IPS-NIHi7 (cell line): ENCODE results near the gene MFSD6.
"Not testable (repeated sequence)": the region's sequence is repeated elsewhere in the genome, so short reads cannot be mapped to it uniquely, and the experiment has no call there.

Experiments used
- DNase-seq: peaks from one replicate; pipeline ENCODE4 v3.0.0; 2012; ENCODE audit warnings: mixed read lengths; ENCODE audit errors: extremely low spot score

MFSD6 gene

DNA sequence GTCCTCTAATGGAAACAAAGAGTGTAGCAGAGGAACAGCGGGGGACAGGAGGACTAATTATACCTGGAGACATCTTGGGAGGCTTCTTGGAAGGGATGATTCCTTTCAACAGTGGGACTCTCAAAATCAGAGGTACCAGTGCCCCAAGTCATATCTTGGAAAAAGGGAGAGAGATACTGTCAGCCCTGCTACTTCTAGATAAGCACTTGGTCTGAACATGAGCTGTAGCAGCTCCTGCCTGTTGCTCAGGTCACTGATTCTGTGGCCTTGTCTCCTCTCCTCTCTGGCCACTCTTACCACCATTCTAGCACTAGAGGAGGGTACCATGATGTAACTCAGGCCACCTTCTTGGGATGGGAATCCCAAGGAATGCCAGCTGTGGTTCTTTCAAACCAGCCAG, 54.5 kb downstream of the MFSD6 start:
- DNase-seq, result no peak

DNA sequence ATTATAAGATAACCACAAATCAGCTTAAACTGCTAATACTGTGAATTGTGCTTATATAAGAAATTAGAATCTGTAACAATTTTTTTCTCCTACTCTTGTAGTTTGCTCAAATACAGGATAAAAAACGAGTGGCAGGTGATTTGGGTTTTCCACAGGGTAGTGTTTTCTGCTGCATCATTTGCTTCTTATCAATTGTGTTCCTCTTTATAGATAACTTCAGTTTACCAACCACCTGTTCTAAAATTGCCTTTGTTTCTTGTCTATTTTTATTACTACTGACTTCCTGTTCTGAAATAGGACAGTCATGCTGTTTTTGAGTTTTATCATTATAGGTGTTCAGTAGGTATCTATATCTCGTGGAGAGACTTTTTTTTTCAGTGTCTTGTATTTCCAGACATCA, 56.9 kb downstream of the MFSD6 start:
- no peak for DNase-seq

DNA sequence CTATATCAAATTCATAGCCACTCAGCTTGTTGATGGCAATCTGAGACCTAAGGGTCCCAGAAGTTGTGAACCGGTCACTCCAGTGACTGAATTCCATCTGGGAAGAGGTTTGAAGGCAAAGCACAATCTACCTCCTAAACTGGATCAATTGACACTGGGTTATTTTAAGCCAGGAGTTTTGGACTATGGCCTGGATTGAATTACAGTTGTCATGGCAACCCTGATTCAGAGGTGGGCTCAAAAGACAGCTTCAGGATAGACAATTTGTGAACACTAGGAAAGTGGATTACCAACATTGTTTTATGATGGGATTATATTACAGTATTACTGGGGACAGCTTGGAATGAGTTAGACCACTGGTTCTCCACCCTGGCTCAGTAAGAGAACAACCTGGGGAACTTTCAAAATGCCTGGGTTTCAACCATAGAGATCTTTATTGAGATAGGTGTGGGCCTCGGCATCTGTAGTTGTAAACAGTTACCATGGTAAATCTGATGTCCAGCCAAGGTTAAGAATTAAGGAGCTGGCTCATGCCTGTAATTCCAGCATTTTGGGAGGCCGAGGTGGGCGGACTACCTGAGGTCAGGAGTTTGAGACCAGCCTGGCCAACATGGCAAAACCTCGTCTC, 58.8 kb downstream of the MFSD6 start:
- no peak for DNase-seq

DNA sequence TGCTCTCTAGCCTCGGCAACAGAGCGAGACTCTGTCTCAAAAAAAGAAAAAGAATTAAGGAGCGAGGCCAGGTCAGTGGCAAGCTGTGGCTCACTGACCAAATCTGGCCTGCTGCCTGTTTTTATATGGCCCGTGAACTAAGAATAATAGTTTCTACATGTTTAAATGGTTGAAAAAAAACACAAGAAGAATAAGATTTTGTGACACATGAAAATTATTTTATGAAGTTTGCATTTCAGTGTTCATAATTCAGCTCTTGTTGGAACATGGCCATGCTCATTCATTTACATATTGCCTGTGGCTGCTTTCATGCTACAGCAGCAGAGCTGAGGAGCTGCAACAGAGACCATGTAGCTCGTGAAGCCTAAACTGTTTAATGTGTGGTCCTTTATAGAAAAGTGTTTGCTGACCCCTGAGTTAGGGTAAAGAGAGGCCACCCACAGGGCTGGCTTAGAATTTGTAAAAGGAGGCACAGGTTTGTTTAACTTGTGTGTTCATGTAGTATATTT, 59.5 kb downstream of the MFSD6 start:
- no peak for DNase-seq

DNA sequence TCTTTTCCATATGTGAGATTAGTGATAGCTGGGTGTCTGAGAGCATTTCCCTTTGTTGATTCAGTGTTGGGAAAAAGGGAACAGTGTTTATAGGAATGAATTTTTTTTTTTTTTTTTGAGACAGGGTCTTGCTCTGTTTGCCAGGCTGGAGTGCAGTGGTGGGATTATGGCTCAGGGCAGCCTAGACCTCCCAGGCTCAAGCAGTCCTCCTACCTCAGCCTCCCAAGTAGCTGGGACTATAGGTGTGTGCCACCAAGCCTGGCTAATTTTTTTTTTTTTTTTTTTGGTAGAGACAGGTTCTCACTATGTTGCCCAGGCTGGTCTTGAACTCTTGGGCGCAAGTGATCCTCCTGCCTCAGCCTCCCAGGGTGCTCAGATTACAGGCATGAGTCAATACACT, 60.2 kb downstream of the MFSD6 start:
- not testable (repeated sequence) for DNase-seq

DNA sequence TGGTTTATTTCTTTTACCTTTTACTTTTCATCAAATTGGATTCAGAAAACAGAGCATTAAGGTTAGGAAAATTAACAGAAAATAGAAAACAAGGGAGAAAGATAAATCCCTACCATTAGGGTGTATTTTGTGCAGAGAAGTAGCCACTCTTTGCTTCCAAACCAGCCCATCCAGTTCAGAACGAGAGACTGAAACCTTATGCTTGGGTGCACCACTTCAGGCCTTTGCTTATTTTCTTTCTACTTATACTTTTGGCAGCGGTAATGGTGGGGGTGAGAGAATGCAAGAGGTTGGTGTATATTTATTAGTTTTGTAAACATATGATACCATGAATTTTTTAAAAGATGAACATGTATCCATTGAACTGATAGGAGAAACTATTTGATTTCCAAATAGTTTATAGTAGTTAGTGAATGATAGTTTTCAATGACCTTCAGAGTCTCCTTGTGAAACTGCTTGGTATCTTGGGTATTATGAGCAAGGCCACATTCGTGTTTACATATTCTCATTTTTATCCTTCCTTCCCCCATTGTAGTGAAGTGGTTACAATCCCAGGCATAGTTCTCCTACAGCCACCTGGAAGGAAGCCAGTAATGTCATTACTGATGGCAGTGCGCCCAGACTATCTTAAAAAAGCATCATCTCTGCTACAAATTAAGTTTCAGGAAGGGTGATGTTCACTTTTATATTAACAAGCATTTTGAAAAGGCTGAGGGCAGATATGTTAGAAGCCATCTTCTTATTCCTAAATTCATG, 60.8 kb downstream of the MFSD6 start:
- no peak for DNase-seq

DNA sequence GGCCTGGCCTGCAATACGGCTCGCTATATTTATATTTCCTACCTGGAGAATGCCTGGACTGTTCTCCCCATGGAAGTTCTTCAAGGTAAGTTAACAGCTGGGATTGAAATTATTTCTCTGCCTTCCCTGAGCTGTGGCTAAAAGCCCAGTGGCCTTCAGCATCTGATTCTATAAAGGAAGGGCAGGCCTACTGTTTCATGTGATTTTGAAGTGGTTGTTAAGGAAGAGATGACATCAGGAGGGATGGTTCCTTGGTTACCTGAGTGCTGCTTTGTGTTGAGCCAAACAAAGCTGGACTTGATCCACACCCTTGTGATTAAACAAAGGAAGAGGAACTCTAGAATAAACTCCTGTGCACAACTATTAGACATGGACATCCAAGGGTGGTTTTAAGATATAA, 61.6 kb downstream of the MFSD6 start:
- DNase-seq, result no peak

DNA sequence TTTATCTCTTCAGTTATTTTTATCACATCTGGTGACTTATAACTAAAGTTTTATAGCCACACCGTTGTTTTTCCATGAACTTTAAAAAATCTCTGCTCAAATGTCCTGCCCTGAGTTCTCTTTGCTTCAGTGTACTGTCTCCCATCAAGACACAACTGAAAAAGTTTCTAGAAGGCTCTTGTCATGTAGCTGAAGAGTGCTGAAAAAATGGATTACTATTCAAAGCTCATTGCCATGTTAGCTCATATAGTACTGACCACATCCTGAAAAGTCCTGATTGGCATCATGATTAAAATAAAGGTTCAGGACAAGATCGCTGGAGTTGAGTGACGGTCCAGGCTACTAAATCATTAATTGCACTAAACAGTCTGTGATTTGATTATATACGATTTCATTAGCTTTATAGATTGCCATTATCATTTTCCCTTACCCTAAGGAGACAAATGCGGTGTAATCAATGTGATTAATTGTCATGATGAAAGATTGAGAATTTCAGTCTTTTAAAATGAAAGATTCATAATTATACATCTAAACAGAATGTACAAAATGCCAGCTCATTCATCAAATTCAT, 62.2 kb downstream of the MFSD6 start:
- no peak for DNase-seq

DNA sequence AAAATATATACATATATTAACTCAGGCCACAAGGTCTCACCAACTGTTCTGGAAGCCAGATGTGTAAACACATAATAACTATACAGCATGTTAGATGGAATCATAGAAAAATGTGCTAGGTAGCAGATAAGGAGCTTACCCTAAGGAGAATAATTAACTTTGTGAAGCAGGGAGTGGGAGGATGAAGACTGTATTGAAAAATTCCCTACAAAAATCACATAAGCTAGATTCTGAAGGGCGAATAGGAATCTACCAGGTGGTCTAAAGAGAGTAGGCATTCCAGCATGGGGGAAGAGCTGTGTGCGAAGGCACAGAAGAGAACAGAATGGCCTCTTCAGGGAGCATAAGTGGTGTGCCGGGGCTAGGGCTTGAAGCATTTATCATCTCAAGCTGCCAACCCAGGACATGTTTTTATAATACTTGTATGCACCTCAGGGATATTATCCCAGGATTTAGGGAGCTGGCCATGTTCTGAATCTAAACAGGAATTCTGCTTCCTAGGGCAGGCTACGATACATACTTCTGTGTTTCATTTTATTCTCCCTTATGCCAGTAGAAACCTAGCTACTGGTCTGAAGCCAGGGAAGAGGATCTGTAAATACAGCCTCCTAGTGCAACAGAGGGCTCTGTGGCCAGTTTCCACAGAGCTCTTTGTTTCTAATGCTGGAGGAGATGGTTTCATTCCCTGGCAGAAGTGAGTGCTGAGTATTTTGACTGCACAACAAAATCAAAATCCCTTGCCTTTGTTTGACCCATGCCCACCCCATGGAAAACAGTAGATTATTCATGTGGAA, 69.7 kb downstream of the MFSD6 start:
- DNase-seq, result no peak

DNA sequence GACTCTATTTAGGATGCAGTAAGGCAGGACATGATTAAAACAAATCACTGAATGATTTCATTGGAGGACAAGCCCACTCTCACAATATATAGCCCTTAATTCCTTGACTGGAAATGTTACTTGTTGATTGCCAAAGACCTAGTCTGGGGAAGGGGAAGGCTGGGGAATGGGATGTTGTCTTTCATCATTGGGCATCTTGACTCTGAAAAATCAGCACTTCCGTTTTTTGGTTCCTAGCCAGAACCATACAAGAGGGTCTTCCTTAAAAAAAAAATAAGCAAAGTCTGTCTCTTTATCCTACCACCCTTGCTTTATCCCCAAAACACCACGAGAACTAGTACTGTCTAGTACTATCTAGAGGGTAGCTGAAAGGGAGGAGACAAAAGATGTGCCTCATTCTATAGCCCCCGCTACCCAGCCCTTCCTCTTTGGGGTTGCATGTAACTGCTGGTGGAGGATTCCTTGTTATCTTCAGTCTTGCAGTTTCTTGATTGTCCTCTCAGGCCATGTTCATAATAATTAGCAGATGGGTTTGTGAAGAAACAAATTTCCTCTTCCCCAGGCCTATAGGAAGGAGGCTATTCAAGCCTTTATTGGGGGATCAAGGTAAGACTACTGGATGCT, 70.5 kb downstream of the MFSD6 start:
- DNase-seq, result no peak

DNA sequence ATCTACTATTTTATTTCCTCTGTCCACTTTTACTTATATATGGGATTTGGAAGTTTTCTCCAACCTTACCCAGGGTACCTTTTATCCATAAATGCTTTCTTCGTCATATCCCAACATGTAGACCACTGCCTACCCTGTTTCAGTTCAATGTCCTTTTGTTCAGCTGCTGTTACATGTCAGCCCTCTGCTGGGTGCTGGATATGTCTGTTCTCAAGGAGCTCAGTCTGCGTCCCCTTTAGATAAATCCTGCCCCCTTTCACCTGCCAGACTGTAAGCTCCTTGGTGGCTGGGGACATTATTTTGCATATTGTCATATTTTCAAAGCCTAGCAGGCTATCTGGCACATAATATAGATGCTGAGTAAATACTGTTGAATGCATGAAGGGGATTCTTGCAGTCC, 73.2 kb downstream of the MFSD6 start:
- DNase-seq, result no peak

DNA sequence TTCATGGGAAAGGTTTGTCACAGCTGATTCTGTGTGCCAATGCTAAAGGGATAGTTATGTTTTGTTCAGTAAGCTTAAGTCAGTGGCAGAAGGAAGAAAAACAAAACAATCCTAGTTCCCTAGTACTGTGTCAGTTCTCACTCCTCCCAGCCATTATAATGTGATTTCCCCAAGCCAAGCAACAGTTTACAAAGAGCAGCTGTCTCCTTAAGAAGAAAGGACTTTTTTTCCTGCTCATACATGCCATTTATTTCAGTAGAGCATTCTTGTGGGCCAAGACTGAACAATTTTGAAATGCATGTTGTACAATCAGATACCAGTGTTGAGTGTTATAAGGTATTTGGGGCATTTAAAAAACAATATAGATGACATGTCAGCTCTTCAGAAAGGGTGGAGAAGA, 74.3 kb downstream of the MFSD6 start:
- no peak for DNase-seq

DNA sequence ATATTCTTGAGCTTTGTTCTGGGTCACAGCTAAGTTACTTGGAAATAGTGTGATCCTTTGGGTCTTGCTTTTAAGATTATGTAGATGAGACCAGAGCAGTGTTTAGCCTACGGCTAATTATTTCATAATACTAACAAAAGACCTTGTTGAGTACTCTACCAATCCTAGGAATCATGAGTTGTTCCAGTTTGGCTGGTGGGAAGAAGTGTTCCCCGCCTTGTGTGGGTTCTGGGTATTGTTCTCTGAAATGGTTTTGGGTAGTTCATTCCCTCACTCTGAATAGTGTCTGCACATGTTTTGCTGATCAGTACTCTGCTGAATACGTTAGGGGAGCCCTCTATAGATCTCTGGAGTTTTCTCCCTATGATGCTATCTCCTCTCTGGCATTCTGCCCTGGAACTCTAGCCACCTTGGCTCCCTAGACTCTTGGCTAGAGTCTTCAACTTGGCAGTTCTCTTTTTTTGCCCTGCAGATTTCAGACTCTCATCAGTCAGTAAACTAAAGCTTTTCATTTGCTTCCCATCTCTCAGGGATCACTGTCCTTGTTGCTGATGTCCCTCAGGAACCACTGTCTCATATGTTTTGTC, 78.0 kb downstream of the MFSD6 start:
- no peak for DNase-seq

DNA sequence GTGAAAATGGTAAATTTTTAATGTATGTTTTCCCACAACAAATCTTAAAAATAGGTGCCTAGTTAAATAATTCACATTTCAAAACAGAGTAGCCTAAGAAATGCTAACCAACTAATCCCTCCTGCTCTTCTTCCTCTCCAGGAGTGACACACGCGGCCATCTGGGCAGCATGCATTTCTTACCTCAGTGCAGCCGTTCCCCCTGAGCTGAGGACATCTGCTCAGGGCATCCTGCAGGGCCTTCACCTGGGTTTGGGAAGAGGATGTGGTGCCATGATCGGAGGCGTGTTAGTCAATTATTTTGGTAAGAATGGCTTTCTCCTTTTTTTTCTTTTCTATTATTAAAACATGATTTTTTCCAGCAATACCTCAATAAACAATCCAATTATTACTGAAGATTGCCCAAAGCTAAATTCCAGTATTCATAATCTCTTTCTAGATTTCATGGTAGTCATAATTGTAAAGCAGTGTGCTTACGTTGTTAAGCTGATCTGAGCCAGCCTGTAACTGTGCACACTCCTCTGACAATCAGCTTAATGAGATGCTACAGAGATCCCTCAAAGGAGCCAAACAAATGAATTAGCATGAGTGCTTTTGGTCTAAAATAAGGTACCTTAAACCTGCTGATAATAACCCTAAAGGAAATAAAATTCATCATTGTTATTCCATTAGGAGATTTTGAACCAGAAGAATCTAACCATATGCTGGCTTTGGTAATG, 80.5 kb downstream of the MFSD6 start:
- DNase-seq, result no peak

DNA sequence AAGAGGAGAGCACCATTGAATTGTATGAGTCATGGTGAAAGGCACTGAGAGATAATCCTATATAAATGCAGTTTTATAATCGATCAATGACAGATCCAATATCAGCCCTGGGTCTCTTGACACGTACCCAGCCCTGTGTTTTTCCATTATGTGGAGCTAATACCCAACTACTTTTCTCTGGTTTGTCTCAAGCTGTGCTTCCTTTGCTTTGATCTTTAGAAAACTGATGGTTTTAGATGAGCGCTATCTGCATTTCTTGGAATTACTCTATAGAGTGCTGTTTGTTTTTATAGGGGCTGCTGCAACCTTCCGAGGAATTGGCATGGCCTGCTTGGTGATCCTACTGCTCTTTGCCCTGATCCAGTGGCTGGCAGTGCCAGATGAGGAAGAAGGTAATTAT, 81.3 kb downstream of the MFSD6 start:
- DNase-seq, result no peak

DNA sequence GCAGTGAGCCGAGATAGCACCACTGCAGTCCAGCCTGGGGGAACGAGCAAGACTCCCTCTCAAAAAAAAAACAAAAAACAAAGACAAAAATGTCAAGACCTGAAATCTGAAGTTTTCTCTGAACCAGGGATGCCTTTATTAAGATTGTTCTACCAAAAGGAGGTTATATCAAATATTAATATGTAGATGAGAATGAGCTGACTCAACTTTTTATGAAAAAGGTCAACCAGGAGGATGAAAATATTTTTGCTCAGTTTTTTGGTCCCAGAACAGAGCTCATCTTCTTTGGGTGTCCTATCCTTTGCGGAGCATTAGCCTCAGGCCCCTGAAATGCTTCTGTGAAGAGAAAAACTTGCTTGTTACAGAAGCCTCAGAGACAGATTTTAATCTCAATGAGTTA, 82.3 kb downstream of the MFSD6 start:
- DNase-seq, result no peak

DNA sequence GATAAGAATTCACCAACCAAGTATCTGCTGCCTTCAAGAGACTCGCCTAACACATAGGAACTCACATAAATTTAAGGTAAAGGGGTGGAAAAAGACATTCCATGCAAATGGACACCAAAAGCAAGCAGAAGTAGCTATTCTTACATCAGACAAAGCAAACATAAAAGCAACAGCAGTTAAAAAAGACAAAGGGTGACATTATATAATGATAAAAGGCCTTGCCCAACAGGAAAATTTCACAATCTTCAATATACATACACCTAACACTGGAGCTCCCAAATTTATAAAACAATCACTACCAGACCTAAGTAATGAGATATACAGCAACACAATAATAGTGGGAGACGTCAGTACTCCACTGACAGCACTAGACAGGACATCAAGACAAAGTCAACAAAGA, 84.9 kb downstream of the MFSD6 start:
- DNase-seq, result no peak

DNA sequence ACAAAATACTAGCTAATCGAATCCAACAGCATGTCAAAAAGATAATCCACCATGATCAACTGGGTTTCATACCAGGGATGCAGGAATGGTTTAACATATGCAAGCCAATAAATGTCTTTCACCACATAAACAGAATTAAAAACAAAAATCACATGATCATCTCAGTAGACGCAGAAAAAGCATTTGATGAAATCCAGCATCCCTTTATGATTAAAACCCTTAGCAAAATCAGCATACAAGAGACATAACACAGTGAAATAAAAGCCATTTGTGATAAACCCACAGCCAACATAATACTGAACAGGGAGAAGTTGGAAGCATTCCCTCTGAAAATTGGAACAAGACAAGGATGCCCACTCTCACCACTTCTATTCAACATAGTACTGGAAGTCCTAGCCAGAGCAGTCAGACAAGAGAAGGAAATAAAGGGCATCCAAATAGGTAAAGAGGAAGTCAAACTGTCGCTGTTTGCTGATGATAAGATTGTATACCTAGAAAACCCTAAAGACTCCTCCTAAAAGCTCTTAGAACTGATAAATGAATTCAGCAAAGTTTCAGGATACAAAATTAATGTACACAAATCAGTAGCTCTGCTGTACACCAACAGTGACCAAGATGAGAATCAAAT, 86.6 kb downstream of the MFSD6 start:
- not testable (repeated sequence) for DNase-seq

DNA sequence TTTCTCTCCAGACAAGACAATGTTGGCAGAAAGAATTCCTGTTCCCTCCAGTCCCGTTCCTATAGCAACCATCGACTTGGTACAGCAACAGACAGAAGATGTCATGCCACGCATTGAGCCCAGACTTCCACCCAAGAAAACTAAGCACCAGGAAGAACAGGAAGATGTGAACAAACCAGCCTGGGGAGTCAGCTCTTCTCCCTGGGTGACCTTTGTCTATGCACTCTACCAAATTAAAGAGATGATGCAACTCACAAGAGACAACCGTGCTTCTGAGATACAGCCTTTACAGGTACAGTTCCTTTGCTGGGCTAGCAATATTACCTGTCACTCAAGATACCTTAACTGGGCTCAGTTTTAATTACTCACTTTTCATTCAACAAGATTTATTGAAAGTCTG, 89.3 kb downstream of the MFSD6 start:
- DNase-seq, result no peak

DNA sequence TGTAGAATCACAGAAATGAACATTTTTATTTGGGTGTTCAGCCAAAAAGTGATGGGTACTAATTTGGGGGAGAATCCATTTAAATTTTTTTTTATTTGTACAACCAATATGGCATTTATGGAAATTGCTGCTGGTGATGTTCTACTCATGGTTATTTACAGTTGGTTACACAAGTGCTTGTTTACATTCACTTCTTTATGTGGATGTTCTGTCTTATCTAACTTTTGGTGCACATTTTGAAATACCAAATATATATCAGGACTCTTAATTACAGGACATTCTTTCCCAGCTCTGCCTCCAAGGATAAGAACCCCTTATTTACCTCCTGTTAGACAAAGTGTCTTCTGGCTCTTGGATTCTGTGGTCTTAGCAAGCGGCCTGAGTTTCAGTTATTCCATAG, 91.1 kb downstream of the MFSD6 start:
- no peak for DNase-seq
